HUES48 (cell line): Measurements from ENCODE around the gene AREG.

ENCODE experiments used
- H3K27ac ChIP-seq: one replicate; pipeline ENCODE4 v1.7.0; 2013; ENCODE audit warnings: low read depth, low read length, inconsistent platforms
- H3K27me3 ChIP-seq: 2 replicates; pipeline ENCODE4 v1.6.1; 2013; ENCODE audit warnings: mild to moderate bottlenecking, low read length; ENCODE audit not compliant: control insufficient read depth, insufficient read depth
- H3K36me3 ChIP-seq: 2 replicates; pipeline ENCODE4 v1.6.1; 2013; ENCODE audit warnings: low read length; ENCODE audit not compliant: control insufficient read depth, insufficient read depth
- H3K4me1 ChIP-seq: 2 replicates; pipeline ENCODE4 v1.6.1; 2013; ENCODE audit warnings: mild to moderate bottlenecking, low read length; ENCODE audit not compliant: control insufficient read depth, insufficient read depth
- H3K4me3 ChIP-seq: 2 replicates; pipeline ENCODE4 v1.5.1; 2013; ENCODE audit warnings: mild to moderate bottlenecking, low read depth, low read length
- H3K9ac ChIP-seq: 2 replicates; pipeline ENCODE4 v1.6.1; 2013; ENCODE audit warnings: mild to moderate bottlenecking, low read depth, low read length, moderate library complexity
- H3K9me3 ChIP-seq: 2 replicates; pipeline ENCODE4 v1.6.1; 2013; ENCODE audit warnings: low read length; ENCODE audit not compliant: control insufficient read depth, insufficient read depth

AREG gene

DNA sequence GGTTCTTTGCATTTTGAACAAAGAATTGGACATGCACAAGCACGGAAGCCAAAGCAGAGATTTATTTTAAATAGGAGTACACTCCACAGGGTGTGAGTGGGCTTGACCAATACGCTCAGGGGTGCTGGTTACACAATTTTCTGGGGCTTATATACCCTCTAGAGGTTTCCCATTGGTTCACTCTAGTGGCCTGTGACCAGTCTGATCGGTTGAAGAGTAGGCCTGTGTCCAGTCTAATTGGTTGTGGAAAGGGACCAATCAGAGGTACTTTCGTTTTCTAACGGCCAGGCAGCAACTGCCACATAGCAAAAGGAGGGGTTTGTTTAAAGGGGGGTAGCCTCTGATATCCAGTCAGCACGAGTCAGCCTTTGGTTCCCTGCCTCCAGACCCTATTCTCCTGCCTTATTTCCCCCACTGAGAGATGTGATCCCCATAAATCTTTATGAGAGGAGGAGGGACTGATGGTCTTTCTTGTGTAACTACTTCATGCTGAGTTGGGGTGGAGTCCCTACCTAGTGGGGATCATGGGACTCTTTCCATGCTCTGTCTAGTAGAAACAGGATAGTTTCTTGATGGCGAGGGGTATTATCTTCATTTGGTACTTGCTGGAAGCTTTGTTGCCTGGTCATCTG lies 11.3 kb upstream of the AREG start:
- Histone ChIP-seq H3K36me3 (no peaks in the 10 kb centered on the region), H3K4me3 (no peak overlapping the region), H3K27me3 (no peaks in the 10 kb centered on the region), H3K27ac (no peak overlapping the region), H3K9me3 (no peaks in the 10 kb centered on the region), H3K4me1 (no peaks in the 10 kb centered on the region), H3K9ac (no peak overlapping the region)

DNA sequence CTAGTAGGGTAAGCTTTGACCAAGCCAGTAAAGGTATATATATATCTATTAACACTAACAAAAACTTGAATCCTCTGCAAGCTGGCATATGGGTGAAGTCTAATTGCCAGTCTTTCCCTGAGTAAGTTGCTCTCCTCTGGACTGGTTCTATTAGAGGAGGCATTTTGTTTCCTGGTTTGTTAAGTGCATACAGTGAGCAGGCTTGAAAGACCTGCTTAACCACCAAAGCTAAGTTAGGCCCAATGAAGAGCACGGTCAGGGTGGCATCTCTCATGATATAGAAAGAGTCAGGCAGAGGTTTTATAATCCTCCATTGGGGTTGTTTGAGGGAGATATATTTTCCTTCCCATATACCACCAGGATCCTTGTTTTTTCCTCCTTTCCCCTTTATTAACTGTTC lies 9.6 kb upstream of the AREG start:
- Histone ChIP-seq H3K9ac (no peak overlapping the region), H3K4me1 (no peaks in the 10 kb centered on the region), H3K27me3 (no peaks in the 10 kb centered on the region), H3K36me3 (no peaks in the 10 kb centered on the region), H3K4me3 (no peak overlapping the region), H3K9me3 (no peaks in the 10 kb centered on the region), H3K27ac (no peak overlapping the region)

DNA sequence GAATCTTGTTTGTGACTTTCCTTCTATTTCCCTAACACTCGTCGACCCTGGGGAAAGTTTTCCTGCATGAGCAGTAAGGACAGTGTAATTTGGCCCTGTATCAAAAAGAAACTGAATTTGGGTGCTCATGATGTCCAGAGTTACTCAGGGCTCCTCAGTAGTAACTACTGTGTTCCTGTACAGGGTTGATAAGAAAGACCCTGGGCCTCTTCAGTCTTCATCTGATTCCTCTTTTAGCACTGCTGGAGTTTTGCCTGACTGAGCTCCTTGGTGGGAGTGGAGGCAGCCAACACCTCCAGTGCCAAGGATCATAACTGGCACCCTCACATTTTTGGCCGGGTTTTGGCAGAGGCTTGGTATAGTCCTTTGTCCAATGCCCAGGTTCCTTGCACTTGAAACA lies 7.1 kb upstream of the AREG start:
- Histone ChIP-seq H3K27me3 (no peaks in the 10 kb centered on the region), H3K9ac (no peak overlapping the region), H3K27ac (no peak overlapping the region)

DNA sequence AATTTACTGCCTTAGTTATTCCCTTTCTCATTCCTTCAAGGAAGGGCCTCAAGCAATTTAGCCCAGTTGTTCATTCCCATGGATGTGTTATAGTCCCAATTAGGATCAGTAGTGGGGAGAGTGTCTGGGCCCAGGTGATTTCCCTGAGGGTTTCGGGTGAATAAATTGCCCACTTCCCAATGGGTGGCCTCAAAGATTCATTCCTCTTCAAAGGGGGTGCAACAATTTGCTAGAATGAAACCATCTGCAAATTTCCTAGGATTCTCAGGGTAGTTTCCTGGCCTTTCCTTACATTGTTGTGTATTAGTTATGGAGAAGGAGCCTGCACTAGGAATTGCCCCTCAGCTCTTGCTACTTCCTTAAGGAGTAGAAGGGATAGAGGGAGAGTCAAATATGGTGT lies 6.3 kb upstream of the AREG start:
- Histone ChIP-seq H3K27ac (no peak overlapping the region), H3K9ac (no peak overlapping the region), H3K4me3 (no peak overlapping the region), H3K27me3 (peaks cover under 1% of the 10 kb centered on the region; the same call in 1 of the 2 replicates), H3K4me1 (no peaks in the 10 kb centered on the region), H3K36me3 (no peaks in the 10 kb centered on the region), H3K9me3 (no peaks in the 10 kb centered on the region)

More for the DNA sequence above, 7.1 kb upstream of the AREG start:
- Histone ChIP-seq H3K4me3 (no peak overlapping the region), H3K4me1 (no peaks in the 10 kb centered on the region), H3K36me3 (no peaks in the 10 kb centered on the region), H3K9me3 (no peaks in the 10 kb centered on the region)

DNA sequence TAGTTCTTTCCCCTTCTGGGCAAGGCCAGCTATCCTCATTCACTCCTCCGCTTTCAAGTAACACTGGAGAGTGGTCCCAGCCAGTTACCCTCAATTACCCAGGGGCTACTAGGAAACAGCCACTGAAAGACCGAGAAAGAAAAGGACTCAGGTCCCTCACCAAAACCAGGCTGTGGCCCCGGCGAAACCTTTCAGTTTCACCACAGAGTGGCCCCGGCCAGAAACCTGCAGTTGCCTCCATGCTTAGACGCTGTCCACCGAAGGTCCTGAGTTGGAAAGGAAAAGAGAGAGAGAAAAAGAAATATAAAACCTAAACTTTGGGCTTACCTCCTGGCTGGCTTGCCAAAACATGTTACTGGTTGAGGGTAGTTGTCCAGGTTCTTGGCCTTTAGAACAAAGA lies 5.0 kb upstream of the AREG start:
- H3K9ac ChIP-seq: no peak overlapping the region
- no peaks in the 10 kb centered on the region for H3K9me3 ChIP-seq
- H3K36me3 ChIP-seq: no peaks in the 10 kb centered on the region
- H3K27me3 ChIP-seq: peaks cover 13% of the 10 kb centered on the region
- no peak overlapping the region for H3K27ac ChIP-seq
- H3K4me3 ChIP-seq: no peak overlapping the region
- no peaks in the 10 kb centered on the region for H3K4me1 ChIP-seq

DNA sequence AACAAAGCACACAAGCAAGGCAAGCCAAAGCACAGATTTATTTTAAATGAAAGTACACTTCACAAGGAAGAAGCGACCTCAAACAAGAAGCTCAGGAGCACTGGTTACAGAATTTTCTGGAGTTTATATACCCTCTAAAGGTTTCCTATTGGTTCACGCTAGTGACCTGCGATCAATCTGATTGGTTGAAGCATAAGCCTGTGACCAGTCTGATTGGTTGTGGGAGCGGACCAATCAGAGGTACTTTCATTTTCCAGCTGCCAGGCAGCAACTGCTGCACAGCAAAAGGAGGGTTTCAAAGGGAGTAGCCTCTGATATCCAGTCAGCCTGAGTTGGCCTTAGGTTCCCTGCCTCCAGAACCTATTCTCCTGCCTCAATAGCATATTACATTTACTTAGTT lies 4.6 kb upstream of the AREG start:
- peaks cover 17% of the 10 kb centered on the region for H3K27me3 ChIP-seq
- H3K27ac ChIP-seq: no peak overlapping the region
- H3K36me3 ChIP-seq: no peaks in the 10 kb centered on the region
- H3K9ac ChIP-seq: no peak overlapping the region
- no peaks in the 10 kb centered on the region for H3K9me3 ChIP-seq
- H3K4me1 ChIP-seq: no peaks in the 10 kb centered on the region
- H3K4me3 ChIP-seq: no peak overlapping the region

DNA sequence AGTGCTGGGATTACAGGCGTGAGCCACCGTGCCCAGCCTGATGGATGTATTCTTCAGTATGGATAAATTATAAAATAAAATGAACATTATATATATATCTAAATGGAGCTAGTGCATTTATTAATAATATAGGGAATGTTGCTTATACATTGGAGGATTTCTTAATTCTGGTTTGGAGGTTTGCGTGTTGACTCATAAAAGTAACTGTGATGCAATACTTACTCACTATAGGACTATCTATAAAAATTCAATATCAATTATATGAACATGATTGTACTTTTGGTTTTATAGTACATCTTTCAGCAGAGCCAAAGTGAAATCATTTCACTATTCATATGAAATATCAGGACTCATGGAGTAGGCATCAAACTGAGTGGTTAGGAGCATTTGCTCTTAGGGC lies 3.2 kb upstream of the AREG start:
- Histone ChIP-seq H3K27me3 (peaks cover 26% of the 10 kb centered on the region), H3K4me3 (no peak overlapping the region), H3K9me3 (no peaks in the 10 kb centered on the region), H3K9ac (no peak overlapping the region), H3K36me3 (no peaks in the 10 kb centered on the region), H3K4me1 (peaks cover 4% of the 10 kb centered on the region; the same call in 1 of the 2 replicates), H3K27ac (no peak overlapping the region)

DNA sequence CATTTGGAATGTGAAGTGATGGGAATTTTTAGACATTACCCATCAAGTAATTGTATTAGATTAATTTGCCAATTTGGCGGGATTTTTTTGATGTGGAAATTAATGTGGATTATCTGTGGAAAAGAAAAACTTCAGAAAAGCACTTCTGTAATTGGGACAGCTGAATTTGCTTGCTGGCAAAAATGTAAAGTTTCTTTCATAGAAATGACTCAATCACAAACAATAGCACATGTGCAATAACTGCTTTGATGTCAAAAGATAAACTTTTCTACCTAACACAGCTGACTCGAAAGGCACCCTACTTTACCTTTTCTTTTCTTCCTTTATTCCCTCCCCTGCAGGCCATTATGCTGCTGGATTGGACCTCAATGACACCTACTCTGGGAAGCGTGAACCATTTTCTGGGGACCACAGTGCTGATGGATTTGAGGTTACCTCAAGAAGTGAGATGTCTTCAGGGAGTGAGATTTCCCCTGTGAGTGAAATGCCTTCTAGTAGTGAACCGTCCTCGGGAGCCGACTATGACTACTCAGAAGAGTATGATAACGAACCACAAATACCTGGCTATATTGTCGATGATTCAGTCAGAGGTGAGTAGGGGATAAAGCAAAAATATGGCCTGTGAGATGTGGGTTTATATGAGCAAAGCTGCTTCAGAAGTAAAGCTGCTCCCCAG lies 1.4 kb downstream of the AREG start:
- Histone ChIP-seq H3K9me3 (no peaks in the 10 kb centered on the region), H3K4me3 (no peak overlapping the region), H3K27me3 (peaks cover 29% of the 10 kb centered on the region), H3K36me3 (no peaks in the 10 kb centered on the region), H3K9ac (no peak overlapping the region), H3K4me1 (peaks cover 9% of the 10 kb centered on the region; the same call in 1 of the 2 replicates), H3K27ac (no peak overlapping the region)

DNA sequence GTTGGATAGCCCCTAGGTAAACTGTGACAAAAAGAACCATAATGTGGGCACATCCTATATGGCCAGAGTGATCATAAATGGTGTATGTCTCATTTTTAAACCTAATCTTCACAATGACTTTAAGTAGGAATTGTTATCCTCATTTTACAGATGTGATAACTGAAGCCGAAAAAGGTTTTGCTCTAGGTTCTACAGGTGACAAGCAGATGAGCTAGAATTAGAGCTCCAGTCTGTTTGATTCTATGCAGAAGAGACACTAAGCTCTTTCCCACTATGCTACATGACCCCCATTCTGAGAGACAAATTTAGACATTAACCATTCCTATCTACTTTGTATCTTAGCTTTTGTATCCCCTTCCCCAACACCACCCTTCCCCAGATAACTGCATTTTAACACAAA lies 2.0 kb downstream of the AREG start:
- Histone ChIP-seq H3K9ac (no peak overlapping the region), H3K27ac (no peak overlapping the region), H3K4me3 (no peak overlapping the region), H3K4me1 (peaks cover 11% of the 10 kb centered on the region; the same call in 1 of the 2 replicates), H3K9me3 (no peaks in the 10 kb centered on the region), H3K36me3 (no peaks in the 10 kb centered on the region), H3K27me3 (peaks cover 29% of the 10 kb centered on the region)

DNA sequence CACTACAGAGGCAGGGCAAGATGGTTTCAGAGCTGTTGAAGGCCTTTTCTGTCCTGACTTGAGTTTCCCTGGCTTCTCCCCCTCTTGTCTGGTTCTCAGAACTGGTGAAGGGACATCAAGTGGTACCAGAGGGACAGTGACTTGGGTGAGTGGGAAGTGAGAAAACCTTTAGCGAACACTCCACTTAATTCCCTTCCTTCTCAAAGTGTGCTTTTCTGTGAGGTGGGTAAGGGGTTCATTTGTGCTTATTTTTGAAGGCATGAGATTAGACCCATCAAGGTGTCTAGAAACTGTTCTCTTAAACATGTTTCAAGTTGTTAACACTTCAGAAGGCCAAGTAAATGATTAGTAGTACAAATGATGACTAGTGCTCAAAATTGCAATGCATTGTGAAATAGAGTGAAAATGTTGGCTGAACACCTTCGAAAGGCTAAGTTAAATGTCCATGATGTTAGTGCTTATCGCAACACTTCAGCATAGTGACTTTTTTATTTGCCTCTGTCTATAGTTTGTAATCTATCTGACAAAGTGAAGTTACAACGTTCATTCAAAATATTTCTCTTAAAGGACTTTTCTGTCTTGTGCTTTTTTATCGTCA lies 2.8 kb downstream of the AREG start:
- Histone ChIP-seq H3K4me1 (peaks cover 11% of the 10 kb centered on the region; the same call in 1 of the 2 replicates), H3K36me3 (no peaks in the 10 kb centered on the region)

DNA sequence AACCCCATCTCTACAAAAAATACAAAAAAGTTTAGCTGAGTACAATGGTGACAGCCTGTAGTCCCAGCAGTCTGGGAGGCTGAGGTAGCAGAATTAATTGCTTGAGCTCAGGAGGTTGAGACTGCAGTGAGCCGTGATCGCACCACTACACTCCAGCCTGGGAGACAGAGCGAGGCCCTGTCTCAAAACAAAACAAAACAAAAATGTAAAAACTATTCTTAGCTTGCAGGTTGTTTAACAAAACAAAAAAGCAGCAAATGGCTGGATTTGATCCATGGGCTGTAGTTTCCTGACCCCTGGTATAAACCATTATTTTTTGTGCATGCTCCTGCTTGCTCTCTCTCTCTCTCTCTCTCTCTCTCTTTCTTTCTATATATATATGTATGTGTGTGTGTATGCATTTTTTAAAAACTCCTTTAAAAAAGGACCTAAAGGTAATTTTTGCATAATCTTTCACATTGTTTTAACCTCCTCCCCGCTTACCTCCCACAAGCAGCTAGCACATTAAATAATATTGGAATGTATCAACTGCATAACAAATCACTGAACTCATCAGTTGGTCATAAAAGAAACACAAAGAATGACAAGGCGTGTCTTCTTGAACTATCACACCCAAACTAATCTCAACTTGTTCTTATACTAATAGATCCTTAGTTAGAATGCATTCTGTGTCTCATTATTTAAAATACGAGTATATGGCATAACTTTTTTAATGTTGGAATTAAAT lies 4.8 kb downstream of the AREG start:
- Histone ChIP-seq H3K4me1 (peaks cover 11% of the 10 kb centered on the region; the same call in 1 of the 2 replicates), H3K9ac (no peak overlapping the region), H3K27me3 (peaks cover 18% of the 10 kb centered on the region), H3K9me3 (no peaks in the 10 kb centered on the region), H3K36me3 (no peaks in the 10 kb centered on the region), H3K4me3 (no peak overlapping the region), H3K27ac (no peak overlapping the region)

More for the DNA sequence above, 2.8 kb downstream of the AREG start:
- Histone ChIP-seq H3K9ac (no peak overlapping the region), H3K27me3 (peaks cover 29% of the 10 kb centered on the region), H3K4me3 (no peak overlapping the region), H3K27ac (no peak overlapping the region), H3K9me3 (no peaks in the 10 kb centered on the region)
